Measurements from ENCODE around the gene TMEM161A.

GRCh38 chr19:19149435-19149834, 11.2 kb upstream of the TMEM161A start:
- no peak for TF ChIP-seq CTCF (IDR thresholded peaks at IDR 0.05)
- no peak for TF ChIP-seq ZFX (IDR thresholded peaks at IDR 0.05; ENCODE audit: borderline replicate concordance)
